NCI-H1048 (cell line): Measurements from ENCODE around the gene EIF3A.

Experiments
- DNase-seq: peaks from one replicate; lab custom pipeline; 2025; lab: John Stamatoyannopoulos, UW

EIF3A gene

DNA sequence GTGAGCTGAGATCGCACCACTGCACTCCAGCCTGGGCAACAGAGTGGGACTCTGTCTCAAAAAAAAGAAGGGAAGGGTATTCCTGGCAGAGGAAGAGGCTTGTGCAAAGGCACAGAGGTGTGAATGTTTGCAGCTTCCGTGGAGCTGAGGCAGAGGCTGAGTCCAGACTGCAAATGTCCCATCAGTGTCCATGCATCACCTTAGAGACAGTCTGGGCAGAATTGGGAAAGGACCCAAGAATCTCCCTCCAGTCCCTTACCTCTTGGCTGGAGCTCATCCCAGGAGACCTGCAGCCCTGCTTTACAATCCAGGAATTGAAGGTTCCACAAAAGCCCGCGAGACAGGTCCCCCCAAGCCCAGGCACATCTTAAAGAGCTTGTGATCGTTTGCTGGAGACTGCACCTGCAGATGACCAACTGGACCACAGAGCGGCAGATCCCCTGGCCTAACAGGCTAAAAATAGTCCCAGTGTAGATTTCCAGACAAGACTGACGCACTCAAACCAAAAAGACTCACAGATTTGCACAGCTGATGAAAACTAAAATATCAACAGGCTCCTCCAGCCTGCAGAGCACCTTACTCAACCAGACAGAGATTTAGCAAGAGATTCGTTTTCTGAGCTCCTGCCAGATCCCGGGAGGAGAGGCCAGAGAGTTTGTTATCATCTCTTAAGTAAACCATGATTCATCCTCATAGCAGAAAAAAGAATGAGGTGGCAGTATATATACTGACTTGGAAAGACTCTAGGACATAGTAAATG, 74.0 kb downstream of the EIF3A start:
- no peak for DNase-seq

DNA sequence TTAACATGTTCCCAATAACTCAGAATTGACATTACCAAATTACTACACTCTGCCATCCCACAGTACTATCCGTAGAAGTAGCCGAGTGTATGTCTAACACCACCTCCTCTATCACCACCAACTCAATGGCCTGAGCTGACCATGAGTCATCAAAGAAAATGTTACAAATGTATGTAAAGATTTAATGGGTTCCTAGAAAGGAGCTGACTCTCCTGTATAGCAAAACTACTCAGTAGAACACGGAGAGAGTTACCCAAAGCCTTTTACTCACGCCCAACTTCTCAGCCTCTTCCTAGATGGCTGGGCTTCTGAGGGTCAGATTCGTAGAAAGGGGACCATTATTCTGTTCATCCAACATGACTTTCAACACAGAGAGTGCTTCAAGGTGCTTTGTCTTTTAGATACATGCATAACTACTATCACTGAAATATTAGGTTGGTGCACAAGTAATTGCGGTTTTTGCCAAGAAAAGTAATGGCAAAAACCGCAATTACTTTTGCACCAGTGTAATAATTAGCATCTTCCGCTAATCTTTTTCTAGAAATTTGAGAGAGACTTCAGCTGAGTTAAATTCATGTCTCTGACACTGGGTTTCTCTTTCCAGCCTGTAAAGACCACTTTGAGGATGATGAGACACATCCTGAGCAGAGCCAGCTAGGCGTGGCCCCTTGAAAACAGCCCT, 75.1 kb downstream of the EIF3A start:
- no peak for DNase-seq

DNA sequence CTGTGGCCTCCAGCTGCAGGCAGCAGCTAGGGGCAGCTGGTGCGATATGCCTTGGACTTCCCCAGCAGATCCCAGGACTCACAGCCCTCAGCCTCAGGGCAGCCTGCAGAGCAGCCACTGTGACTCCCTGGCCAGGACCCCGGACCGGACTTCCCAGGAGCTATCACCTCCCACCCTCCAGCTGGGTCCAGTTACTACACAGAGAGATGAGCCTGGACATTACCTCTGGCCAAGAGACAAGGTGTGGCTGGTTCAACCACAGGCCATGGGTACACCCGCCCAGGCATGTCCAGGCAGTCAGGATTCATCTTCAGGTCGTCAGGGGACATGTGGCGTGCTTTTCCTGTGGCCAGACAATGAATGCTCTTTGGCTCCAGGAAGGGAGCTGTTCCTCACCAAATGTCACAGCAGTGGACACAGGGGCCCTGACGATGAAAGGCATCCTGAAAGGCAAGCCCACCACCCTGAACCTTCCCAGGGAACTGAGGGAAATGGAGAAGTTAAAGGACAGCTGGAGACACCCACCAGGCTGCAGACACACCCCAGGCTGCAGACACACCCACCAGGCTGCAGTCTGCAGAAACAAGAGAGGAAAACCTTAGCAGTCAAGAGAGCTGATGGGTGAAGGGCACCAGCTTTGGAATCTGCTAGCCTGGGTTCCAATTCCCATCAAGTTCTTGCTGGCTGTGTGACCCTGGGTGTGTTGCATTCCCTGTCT, 76.9 kb downstream of the EIF3A start:
- DNase-seq: no peak

DNA sequence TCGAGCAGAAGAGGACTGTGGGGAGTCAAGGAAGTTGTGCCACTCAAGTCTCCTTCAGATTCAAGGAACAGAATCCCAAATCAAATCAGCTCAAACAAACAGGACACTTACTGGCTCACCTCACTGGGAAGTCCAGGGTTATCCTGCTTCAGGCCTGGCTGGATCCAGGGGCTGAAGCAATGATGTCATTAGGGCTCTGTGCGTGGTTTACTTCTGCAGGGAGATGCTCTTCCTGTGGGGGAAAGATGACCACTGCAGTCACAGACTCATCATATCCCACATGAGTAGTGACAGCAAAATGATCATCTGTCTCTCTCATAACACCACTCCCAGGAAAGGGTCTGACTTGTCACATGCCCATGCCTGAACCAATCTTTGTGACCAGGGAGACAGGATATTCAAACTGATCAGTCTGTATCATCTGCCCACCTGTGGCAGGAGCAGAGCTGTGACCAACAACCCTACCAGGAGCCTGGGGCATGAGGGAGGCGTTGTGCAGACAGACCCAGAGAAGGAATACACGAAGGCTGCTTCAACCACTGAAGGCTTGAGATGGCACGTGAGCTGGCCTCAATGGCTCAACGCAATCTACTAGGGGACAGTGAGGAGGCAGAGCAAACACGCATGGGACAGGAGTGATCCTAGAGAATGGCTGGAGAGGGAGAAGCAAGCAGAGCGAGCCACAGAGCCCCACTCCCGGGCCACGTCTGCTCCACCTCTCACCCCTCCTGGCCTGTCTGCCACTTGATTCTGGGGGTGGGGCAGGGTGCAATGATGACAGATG, 78.7 kb downstream of the EIF3A start:
- DNase-seq: no peak

DNA sequence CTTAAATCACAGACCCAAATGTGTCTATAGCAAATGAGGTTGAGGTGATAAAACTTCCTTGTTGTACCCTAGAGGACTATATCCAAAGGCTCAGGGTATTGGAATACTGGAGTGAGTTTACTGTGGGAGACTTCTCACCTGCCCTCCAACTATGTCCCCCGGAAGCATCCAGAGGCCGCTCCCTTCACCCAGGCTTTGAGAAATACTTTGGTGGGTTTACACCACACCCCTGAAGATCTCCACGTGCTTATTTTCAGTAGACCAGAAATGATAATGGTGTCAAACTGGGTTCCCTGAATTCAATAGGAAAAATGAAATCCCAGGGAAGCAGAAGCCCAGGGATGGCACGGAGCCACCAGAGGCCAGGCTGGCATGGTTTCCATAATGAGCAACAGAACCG, 82.4 kb downstream of the EIF3A start:
- DNase-seq: no peak

DNA sequence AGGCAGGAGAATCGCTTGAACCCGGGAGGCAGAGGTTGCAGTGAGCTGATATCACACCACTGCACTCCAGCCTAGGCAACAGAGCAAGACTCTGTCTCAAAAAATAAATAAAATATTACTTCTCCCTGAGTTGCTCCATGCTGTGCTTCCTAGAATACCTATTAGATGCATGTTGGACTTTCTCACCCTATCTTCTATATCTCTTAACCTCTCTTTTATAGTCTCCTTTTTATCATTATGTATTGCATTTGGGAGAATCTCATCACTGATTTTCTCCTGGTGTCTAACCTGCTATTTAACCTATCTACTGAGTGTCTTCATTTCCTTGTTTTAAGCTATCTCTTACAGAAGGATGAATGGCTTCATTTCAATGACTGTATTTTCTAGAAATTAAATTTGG, 83.2 kb downstream of the EIF3A start:
- DNase-seq: no peak

- no peak for DNase-seq
Observed at GRCh38 chr10:118995739-118996138, 84.9 kb downstream of the EIF3A start.

DNA sequence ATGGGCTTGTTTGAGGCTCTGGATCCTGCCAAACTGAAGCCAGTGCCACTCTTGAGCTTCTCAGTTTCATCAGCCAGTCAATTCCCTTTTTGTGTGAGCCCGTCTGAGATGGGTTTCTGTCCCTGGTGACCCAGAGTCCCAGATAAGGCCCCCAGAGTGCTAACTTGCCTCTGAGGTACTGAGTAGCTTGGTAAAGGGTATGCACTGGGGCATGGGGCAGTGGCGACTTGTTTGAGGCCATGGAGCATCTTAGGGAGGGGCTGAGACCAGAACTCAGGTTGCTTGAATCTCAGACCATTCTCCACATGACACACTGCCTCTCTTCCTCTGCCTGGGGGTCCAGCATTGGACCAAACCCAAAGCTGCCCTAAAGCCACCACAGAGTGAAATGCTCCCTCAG, 86.3 kb downstream of the EIF3A start:
- no peak for DNase-seq

DNA sequence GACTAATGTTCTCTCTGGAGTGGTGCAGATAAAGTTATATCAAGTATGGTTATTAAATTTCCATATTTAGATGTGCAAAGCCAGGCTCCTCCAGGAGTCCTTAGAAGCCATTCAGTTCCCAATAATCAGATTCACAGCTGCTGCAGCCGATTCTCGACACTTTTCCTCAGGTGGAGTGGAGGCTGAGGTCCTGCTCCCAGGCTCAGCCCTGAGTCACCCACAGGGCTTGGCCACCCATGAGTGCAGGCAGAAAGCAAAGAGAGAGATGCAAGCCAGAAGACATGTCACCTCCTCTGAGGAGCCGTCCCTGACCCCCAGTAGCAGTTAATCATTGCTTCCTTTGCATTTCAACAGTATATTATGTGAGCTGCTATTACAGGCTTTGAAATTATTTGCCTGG, 87.4 kb downstream of the EIF3A start:
- no peak for DNase-seq

DNA sequence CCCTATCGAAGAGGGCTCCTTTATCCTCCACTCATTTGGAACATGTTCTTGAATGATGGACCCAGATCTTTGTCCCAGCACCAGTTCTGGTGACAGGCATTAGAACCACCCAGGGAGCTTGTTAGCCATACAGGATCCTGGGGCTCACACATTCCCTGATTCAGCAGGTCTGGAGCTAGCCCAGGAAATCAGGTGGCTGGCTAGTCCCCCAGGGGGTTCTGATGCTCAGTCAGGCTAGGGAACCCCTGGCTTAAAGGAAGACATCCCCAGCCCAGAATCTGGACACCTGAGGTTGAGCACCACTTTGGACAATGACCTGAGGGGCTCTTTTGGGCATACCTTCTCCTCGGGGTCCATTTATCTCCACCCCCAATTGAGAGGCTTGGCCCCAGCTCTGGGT, 88.1 kb downstream of the EIF3A start:
- no peak for DNase-seq

GRCh38 chr10:118990326-118990725, 90.3 kb downstream of the EIF3A start:
- no peak for DNase-seq

- DNase-seq: no peak
Observed at GRCh38 chr10:118986815-118987790, 93.5 kb downstream of the EIF3A start.

DNA sequence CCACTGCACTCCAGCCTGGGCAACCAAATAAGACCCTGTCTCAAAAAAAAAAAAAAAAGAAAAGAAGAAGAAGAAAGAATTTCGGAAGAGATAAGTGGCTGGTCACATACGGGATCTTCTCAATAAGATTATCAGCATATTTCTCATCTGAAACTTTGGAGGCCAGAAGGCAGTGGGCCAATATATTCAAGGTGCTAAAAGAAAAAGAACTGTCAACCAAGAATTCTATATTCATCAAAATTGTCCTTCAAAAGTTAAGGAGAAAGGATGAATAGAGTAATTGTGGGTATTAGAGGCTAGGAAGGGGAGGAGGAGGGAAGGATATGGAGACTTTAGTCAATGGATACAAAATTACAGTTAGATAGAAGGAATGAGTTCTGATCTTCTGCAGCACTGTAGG, 95.0 kb downstream of the EIF3A start:
- no peak for DNase-seq
